Measurements from ENCODE around the gene UBE2B.

GRCh38 chr5:134432174-134432573 is 60.8 kb downstream of the UBE2B start:
- TF ChIP-seq, protein P1, sequence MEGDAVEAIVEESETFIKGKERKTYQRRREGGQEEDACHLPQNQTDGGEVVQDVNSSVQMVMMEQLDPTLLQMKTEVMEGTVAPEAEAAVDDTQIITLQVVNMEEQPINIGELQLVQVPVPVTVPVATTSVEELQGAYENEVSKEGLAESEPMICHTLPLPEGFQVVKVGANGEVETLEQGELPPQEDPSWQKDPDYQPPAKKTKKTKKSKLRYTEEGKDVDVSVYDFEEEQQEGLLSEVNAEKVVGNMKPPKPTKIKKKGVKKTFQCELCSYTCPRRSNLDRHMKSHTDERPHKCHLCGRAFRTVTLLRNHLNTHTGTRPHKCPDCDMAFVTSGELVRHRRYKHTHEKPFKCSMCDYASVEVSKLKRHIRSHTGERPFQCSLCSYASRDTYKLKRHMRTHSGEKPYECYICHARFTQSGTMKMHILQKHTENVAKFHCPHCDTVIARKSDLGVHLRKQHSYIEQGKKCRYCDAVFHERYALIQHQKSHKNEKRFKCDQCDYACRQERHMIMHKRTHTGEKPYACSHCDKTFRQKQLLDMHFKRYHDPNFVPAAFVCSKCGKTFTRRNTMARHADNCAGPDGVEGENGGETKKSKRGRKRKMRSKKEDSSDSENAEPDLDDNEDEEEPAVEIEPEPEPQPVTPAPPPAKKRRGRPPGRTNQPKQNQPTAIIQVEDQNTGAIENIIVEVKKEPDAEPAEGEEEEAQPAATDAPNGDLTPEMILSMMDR (conservative IDR thresholded peaks at IDR 0.05; ENCODE audit: low read length) = no peak
- TF ChIP-seq EZH2phosphoT487 (IDR thresholded peaks at IDR 0.05; ENCODE audit: borderline replicate concordance, low read depth, low read length) = no peak
